H9 (cell line): ENCODE results near the gene CDKAL1. TPM values are rescaled to one million over a fixed set of nuclear protein-coding genes. Genes with fewer than 3 reads are reported as not detected.

Experiments
- DNase-seq: peaks from one replicate; pipeline ENCODE4 v3.0.0-alpha.2; 2017
- H2AFZ ChIP-seq: one replicate; pipeline ENCODE4 v1.6.1; 2013; ENCODE audit warnings: mild to moderate bottlenecking, low read length, control low read depth, moderate library complexity
- H2AK5ac ChIP-seq: 2 replicates; pipeline ENCODE4 v1.6.1; 2013; ENCODE audit warnings: low read length, control low read depth, mixed read lengths; ENCODE audit not compliant: insufficient read length
- H2BK120ac ChIP-seq: one replicate; pipeline ENCODE4 v1.6.1; 2013; ENCODE audit warnings: low read depth, mild to moderate bottlenecking, low read length, control low read depth, inconsistent platforms; ENCODE audit not compliant: poor library complexity, severe bottlenecking
- H2BK12ac ChIP-seq: 2 replicates; pipeline ENCODE4 v1.6.1; 2013; ENCODE audit warnings: low read length, control low read depth, mixed read lengths, low read depth; ENCODE audit not compliant: insufficient read length
- H2BK15ac ChIP-seq: 2 replicates; pipeline ENCODE4 v1.6.1; 2013; ENCODE audit warnings: low read depth, low read length, control low read depth
- H2BK20ac ChIP-seq: one replicate; pipeline ENCODE4 v1.6.1; 2013; ENCODE audit warnings: low read depth, mild to moderate bottlenecking, low read length, control low read depth, inconsistent platforms; ENCODE audit not compliant: poor library complexity, severe bottlenecking
- H2BK5ac ChIP-seq: 2 replicates; pipeline ENCODE4 v1.6.1; 2013; ENCODE audit warnings: low read length, control low read depth, mixed read lengths; ENCODE audit not compliant: insufficient read length
- H3K14ac ChIP-seq: 2 replicates; pipeline ENCODE4 v1.6.1; 2013; ENCODE audit warnings: low read length, control low read depth; ENCODE audit not compliant: insufficient read depth
- H3K18ac ChIP-seq: 2 replicates; pipeline ENCODE4 v1.6.1; 2013; ENCODE audit warnings: low read depth, mild to moderate bottlenecking, mixed read lengths, low read length, control low read depth; ENCODE audit not compliant: insufficient read length
- H3K23ac ChIP-seq: 2 replicates; pipeline ENCODE4 v1.6.1; 2013; ENCODE audit warnings: low read length, control low read depth, mixed read lengths, low read depth; ENCODE audit not compliant: insufficient read length
- H3K23me2 ChIP-seq: 2 replicates; pipeline ENCODE4 v1.6.1; 2013; ENCODE audit warnings: low read depth, mild to moderate bottlenecking, mixed read lengths, low read length, control low read depth; ENCODE audit not compliant: insufficient read length, poor library complexity, severe bottlenecking
- H3K27ac ChIP-seq: 2 replicates; pipeline ENCODE4 v1.5.1; 2013; ENCODE audit warnings: low read length, control low read depth, mixed read lengths, low read depth; ENCODE audit not compliant: insufficient read length
- H3K27me3 ChIP-seq: 2 replicates; pipeline ENCODE4 v1.6.1; 2013; ENCODE audit warnings: low read length, control low read depth, inconsistent platforms; ENCODE audit not compliant: insufficient read depth
- H3K4ac ChIP-seq: 2 replicates; pipeline ENCODE4 v1.6.1; 2013; ENCODE audit warnings: low read depth, mild to moderate bottlenecking, control low read depth, inconsistent platforms, low read length, moderate library complexity
- H3K4me1 ChIP-seq: 2 replicates; pipeline ENCODE4 v1.6.1; 2013; ENCODE audit warnings: low read length, control low read depth, inconsistent platforms; ENCODE audit not compliant: insufficient read depth
- H3K4me2 ChIP-seq: 2 replicates; pipeline ENCODE4 v1.6.1; 2013; ENCODE audit warnings: low read length, control low read depth, mixed read lengths; ENCODE audit not compliant: insufficient read length, insufficient read depth
- H3K56ac ChIP-seq: 2 replicates; pipeline ENCODE4 v1.6.1; 2013; ENCODE audit warnings: low read depth, mild to moderate bottlenecking, mixed read lengths, low read length, control low read depth; ENCODE audit not compliant: insufficient read length
- H3K79me1 ChIP-seq: 2 replicates; pipeline ENCODE4 v1.6.1; 2013; ENCODE audit warnings: low read depth, mild to moderate bottlenecking, moderate library complexity, low read length, control low read depth, inconsistent platforms; ENCODE audit not compliant: insufficient read depth, poor library complexity, severe bottlenecking
- H3K79me2 ChIP-seq: 2 replicates; pipeline ENCODE4 v1.6.1; 2013; ENCODE audit warnings: low read length, control low read depth, inconsistent platforms; ENCODE audit not compliant: insufficient read depth
- H3K9ac ChIP-seq: 2 replicates; pipeline ENCODE4 v1.6.1; 2013; ENCODE audit warnings: low read length, control low read depth, mixed read lengths; ENCODE audit not compliant: insufficient read length; ENCODE audit errors: extremely low read depth
- H3K9me3 ChIP-seq: one replicate; pipeline ENCODE4 v1.6.1; 2013; ENCODE audit warnings: low read depth, low read length, inconsistent platforms; ENCODE audit not compliant: control insufficient read depth
- H3T11ph ChIP-seq: one replicate; pipeline ENCODE4 v1.6.1; 2013; ENCODE audit warnings: mild to moderate bottlenecking, low read length, control low read depth, inconsistent platforms
- H4K20me1 ChIP-seq: one replicate; pipeline ENCODE4 v1.6.1; 2013; ENCODE audit not compliant: control insufficient read depth, insufficient read length, insufficient read depth
- H4K5ac ChIP-seq: 2 replicates; pipeline ENCODE4 v1.6.1; 2013; ENCODE audit warnings: low read depth, mild to moderate bottlenecking, mixed read lengths, low read length, control low read depth; ENCODE audit not compliant: insufficient read length
- H4K8ac ChIP-seq: replicated peaks from 2 replicates; pipeline ENCODE4 v1.6.1; 2013; ENCODE audit warnings: low read length, control low read depth, mixed read lengths, low read depth; ENCODE audit not compliant: insufficient read length
- H4K91ac ChIP-seq: 2 replicates; pipeline ENCODE4 v1.6.1; 2013; ENCODE audit warnings: low read depth, mild to moderate bottlenecking, moderate library complexity, mixed read lengths, low read length, control low read depth; ENCODE audit not compliant: insufficient read length
- H3K27ac Mint-ChIP-seq, 3 experiments: 2 replicates in 2 of 3; 3 replicates in 1 of 3; pipeline ENCODE4 v1.8.0; 2020 to 2021; ENCODE audit warnings: mixed read lengths in 3 of 3, mild to moderate bottlenecking in 1 of 3, moderate library complexity in 1 of 3
- H3K27me3 Mint-ChIP-seq: 2 replicates; pipeline ENCODE4 v1.8.0; 2021; ENCODE audit warnings: low read depth, mild to moderate bottlenecking, moderate library complexity, mixed read lengths
- H3K36me3 Mint-ChIP-seq, 3 experiments: 2 replicates in 2 of 3; 3 replicates in 1 of 3; pipeline ENCODE4 v1.8.0; 2020 to 2021; ENCODE audit warnings: low read depth in 3 of 3, mixed read lengths in 3 of 3; ENCODE audit not compliant: insufficient read depth in 1 of 3
- H3K4me1 Mint-ChIP-seq, 2 experiments: 2 replicates each; pipeline ENCODE4 v1.8.0; 2020; ENCODE audit warnings: mixed read lengths in 2 of 2
- H3K4me3 Mint-ChIP-seq, 2 experiments: 2 replicates in 1 of 2; 3 replicates in 1 of 2; pipeline ENCODE4 v1.8.0; 2020 to 2021; ENCODE audit warnings: mild to moderate bottlenecking in 2 of 2, mixed read lengths in 2 of 2, moderate library complexity in 1 of 2
- H3K9me3 Mint-ChIP-seq, 2 experiments: 2 replicates in 1 of 2; 3 replicates in 1 of 2; pipeline ENCODE4 v1.8.0; 2020; ENCODE audit warnings: mild to moderate bottlenecking in 2 of 2, mixed read lengths in 2 of 2, moderate library complexity in 1 of 2
- WGBS: extraction: QIAGEN DNeasy Blood & Tissue Kit; methylation state at CpG from one replicate; pipeline ENCODE4 v1.1.7; 2013; ENCODE audit warnings: missing lambda C conversion rate, low lambda C conversion rate, mixed read lengths; ENCODE audit not compliant: insufficient read length; ENCODE audit errors: extremely low coverage; 5-methylcytosine and 5-hydroxymethylcytosine counted together
- total RNA-seq: library from RNA; stranded (reverse); gene quantifications from 2 replicates; pipeline ENCODE4 v1.2.1, GENCODE V29; 2021
- TF ChIP-seq, protein P1 (sequence below): fragments of 200-600 bp; sonication (generic); conservative IDR thresholded peaks from 3 replicates; pipeline ENCODE4 v1.8.0; 2021; ENCODE audit warnings: antibody characterized with exemption, mild to moderate bottlenecking

The CDKAL1 gene
- total RNA-seq, 1 experiment from 2014 or later: 23.0 TPM

DNA sequence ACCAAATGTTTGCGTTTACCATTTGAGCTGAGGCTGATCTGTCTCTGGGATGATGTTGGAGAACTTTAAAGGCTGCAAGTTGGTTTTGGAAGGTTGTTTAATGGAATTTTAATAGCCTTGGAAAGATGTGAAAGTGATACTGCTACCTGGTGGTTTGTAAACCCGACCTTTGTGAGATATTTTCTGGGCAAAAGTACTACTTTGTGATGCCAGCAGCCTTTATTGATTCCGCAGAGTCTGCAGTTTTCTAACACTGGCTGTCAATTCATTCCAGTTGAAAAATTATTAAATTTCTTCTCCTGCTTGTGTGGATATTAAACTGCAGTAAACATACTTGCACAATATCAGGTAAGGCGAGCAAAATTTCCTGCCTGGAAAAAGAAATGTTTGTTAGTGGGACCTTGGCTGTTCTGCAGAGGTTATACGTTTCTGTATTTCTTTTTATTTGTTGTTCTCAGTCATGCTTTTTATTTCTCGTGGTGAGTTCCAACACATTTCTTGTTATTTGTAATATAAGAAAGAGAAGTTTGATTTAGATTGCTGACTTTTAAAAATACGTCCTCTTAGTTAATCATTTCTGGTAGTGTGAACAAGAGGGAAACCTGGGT, 322.5 kb downstream of the CDKAL1 start:
- Histone ChIP-seq H2BK12ac (no peak overlapping the region), H3K18ac (no peak overlapping the region), H3K23ac (no peak overlapping the region), H3K9ac (no peak overlapping the region), H2BK5ac (no peak overlapping the region), H3K9me3 (no peaks in the 10 kb centered on the region), H3K79me2 (no peaks in the 10 kb centered on the region), H4K91ac (no peak overlapping the region), H3K23me2 (no peaks in the 10 kb centered on the region), H4K8ac (no peak overlapping the region), H2AFZ (no peak overlapping the region), H3K4me2 (no peak overlapping the region), H3K27me3 (no peaks in the 10 kb centered on the region), H2BK20ac (no peak overlapping the region), H3K79me1 (no peaks in the 10 kb centered on the region), H3K56ac (no peak overlapping the region), H4K20me1 (no peaks in the 10 kb centered on the region), H3K27ac (no peak overlapping the region), H4K5ac (no peak overlapping the region), H3K4ac (no peak overlapping the region), H2BK15ac (no peak overlapping the region), H2BK120ac (no peak overlapping the region), H3K4me1 (no peaks in the 10 kb centered on the region; the same call in 1 of the 2 replicates), H3K14ac (no peak overlapping the region), H3T11ph (no peak overlapping the region), H2AK5ac (no peak overlapping the region)
- Mint-ChIP-seq H3K4me1 (peaks cover 18 to 22% of the 10 kb centered on the region in 2 experiments), H3K27ac (no peak overlapping the region), H3K9me3 (no peaks in the 10 kb centered on the region), H3K36me3 (no peaks in the 10 kb centered on the region; a peak in 1 of 7 replicates), H3K4me3 (no peak overlapping the region), H3K27me3 (no peaks in the 10 kb centered on the region)
- DNase-seq: no peak
- TF ChIP-seq, protein P1, sequence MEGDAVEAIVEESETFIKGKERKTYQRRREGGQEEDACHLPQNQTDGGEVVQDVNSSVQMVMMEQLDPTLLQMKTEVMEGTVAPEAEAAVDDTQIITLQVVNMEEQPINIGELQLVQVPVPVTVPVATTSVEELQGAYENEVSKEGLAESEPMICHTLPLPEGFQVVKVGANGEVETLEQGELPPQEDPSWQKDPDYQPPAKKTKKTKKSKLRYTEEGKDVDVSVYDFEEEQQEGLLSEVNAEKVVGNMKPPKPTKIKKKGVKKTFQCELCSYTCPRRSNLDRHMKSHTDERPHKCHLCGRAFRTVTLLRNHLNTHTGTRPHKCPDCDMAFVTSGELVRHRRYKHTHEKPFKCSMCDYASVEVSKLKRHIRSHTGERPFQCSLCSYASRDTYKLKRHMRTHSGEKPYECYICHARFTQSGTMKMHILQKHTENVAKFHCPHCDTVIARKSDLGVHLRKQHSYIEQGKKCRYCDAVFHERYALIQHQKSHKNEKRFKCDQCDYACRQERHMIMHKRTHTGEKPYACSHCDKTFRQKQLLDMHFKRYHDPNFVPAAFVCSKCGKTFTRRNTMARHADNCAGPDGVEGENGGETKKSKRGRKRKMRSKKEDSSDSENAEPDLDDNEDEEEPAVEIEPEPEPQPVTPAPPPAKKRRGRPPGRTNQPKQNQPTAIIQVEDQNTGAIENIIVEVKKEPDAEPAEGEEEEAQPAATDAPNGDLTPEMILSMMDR: no peak
- no CpG with 5 or more reads among the region's 7 CpGs for WGBS
